Stimulated activated CD8-positive, alpha-beta memory T cell treated with anti-CD3 and anti-CD28 coated beads, Interleukin-4, amount 100 ng/mL, for 48 hours (primary cell): ENCODE measurements around the gene ABHD16B.

Experiments
- DNase-seq: peaks from one replicate; pipeline ENCODE4 v3.0.0-alpha.2; 2020

Gene ABHD16B

DNA sequence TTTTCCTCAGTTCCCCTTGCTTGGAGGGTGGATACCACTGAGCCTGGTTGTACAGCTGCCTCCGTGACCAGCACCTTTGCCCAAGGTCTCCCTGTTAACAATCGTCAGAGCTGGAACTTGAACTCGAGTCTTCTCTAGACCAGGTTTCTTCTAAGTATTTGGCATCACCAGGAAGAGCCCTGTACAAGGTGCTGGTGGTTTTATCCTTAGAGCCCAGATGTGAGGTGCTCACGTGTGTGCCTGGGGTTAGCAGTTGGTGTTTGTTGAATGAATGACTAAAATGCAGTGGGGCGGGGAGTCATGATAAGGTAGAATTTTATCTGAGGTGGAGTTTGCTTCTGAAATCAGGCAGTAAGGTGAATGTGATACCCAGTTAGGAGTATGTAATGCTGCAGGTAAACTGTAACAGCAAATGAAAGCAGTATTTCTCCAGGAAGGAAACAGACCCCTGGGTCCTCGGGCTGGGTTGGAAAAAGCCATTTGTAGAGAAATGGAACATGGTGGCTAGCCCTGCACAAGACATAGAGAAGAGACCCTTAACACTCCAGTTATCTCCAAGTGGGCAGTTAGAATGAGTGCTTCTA is 36.8 kb downstream of the ABHD16B start:
- DNase-seq = no peak

DNA sequence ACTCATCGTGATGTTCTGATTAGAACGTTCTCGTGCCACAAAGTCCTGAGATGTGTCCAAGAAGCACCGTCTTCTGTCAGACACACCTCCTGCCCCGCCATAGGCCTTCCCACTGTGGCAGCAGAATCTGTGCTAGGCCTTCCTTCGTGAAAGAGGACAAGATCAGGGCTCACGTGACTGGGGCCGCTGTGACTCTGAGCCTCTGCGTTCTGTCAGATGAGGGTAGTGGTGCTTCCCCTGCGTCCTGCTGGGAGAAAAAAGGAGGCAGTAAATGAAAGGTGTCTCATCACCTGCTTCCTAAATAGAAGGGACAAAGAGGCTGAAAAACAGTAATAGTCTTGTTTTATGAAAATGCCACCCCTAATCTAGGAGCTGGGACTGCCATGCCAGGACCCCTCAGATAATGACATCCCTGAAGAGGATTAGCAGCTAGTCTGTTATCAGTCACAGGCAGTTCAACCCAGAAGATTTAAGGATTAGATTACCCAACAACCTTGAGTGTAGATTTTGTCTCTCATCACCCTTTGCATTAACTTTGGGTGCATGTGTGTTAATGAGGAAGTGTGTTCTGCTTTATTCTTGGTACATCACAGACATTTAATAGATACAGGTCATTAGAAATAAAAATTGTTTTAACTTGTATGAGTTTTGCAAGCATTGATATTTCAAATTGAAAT is 37.7 kb downstream of the ABHD16B start:
- DNase-seq = no peak

DNA sequence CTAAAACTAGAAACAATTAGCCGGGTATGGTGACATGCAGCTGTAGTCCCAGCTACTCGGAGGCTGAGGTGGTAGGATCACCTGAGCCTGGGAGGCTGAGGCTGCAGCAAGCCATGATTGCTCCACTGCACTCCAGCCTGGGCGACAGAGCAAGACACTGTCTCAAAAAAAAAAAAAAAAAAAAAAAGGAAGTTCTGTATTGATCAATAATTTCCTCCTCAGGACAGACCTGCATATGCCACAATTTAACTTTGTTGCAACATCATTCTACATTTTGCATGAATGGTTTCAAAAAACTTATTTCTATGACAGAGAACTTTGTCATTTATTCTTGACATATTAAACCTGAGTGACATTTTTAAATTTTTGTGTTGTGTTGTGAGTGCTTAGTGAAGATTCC is 39.1 kb downstream of the ABHD16B start:
- DNase-seq = no peak

DNA sequence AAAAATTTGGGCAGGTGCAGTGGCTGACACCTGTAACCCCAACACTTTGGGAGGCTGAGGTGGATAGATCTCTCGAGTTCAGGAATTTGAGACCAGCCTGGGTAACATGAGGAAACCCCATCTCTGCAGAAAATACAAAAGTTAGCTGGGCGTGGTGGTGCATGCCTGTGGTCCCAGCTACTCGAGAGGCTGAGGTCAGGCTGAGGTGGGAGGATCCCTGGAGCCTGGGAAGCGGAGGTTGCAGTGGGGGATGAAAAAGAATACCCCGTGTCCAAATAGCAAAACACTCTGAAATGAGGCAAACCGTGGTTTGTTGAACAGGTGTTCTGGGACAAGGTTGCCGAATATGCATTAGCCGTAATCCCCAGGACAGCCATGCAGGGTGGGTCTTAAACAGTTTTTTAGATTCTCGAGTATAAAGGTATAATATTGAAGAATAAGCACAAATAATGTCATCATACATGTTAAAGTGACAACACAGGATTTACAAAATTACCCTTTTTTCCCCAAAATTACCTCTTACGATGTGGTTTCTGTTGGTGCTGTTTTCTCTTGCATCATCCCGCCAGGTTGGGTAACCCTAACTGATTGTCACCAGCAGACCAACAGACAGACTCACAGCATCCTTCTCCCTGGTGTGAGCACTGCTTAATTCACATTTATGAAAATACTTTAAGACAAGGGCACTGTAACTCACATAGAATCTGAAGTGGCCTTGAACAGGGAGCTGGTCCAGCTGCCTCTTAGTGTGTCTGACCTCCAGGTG is 42.7 kb downstream of the ABHD16B start:
- DNase-seq = no peak

DNA sequence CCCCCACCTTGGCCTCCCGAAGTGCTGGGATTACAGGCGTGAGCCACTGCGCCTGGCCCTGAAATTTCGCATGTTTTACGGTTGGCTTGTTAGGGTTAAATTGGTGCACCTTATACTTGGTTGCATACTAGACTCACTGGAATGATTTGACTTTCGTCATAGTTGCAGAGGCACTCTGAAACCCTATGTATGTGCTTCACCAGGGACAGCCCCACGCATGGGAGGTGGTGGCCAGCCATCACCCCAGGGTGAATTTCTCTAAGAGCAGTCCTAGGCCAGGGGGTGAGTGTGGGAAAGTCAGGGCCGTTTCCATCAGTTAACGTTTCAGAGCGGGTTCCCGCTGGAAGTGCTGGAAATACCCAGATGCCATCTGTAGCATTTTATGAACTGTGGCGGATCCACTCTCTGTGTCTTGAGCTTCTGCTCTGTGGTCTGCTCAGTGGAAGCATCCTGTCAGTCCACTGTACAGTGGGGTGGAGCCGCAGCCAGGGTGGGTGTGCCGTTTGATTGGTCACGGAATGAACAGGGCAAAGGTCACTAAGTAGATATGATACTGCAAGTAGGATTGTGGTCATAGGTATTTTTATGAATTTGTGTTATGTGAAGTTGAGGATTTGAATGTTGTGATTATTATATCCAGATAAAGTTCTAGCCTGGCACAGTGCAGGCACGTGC is 46.8 kb downstream of the ABHD16B start:
- DNase-seq = no peak

DNA sequence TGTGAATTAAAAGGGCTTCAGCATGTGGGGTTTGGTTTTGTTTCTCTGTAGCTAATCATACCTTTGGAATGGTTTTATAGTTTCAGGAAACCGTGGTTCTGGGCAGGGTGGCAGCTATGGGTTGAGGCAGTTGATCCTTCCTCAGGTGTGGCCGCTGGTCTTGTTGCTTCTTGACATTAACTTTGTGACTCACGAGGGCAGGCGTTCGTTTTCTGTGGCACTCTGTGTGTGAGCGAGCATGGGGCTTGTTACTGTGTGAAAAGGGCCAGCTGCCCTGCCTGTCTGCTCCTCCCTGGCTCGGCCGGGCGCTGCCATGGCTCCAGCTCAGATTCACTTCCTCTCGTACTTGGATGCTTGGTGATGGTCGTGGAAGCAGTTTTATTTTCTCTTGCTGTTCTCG is 49.9 kb downstream of the ABHD16B start:
- DNase-seq = no peak
